HL-60 (cell line): Measurements from ENCODE around the gene TNNT1.

Source experiments
- GABPA ChIP-seq: IDR thresholded peaks from 2 replicates; pipeline ENCODE4 v1.6.1; 2012; ENCODE audit warnings: low read depth
- POLR2AphosphoS5 ChIP-seq: IDR thresholded peaks from 2 replicates; pipeline ENCODE4 v1.6.1; 2012; ENCODE audit warnings: low read depth
- SPI1 ChIP-seq: IDR thresholded peaks from 2 replicates; pipeline ENCODE4 v1.6.1; 2012; ENCODE audit warnings: low read depth, mild to moderate bottlenecking, borderline replicate concordance
- TF ChIP-seq, protein P1 (sequence below): IDR thresholded peaks from one replicate; pipeline ENCODE4 v1.5.1; 2011; ENCODE audit warnings: low read length, control low read depth, inconsistent platforms; ENCODE audit not compliant: insufficient read depth
- TF ChIP-seq, protein P2 (sequence below): IDR thresholded peaks from 2 replicates; pipeline ENCODE4 v1.6.1; 2012; ENCODE audit warnings: low read depth; ENCODE audit not compliant: insufficient replicate concordance

DNA sequence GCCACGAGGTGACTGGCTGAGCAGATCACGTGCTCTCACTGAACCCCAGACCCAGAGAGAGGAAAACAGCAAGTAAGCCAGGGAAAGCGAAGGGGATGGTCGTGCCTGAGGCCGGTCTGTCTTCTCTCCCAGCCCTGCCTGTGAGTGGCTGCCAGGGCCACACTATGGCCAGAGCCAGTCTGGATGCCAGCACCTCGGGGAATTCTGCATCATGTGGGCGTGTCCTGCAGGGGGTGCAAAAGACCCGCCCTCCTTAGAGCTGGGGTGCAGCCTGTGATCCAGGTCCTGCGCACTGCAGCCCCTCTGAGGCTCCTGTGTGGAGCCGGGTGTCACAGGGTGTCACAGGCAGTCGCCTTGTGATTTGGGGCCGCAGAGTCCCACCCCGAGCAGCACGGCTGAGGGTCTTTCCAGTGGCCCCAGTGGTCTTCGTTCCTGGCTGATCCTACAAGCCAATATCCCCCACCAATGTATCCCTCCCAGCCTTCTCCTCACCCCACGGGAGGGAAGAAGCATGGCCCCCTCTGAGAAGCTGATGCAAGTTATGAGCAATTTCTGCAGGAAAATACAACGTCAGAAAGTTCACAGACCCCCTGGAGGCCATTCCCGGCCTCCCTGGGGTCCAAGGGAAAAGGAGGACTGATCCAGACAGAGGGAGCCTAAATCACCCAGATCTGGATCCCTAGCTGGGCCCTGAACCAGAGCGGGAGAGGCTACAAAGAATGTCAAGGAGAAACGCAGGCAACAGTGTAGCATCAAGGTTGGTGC lies 39.3 kb downstream of the TNNT1 start:
- TF ChIP-seq, protein P1, sequence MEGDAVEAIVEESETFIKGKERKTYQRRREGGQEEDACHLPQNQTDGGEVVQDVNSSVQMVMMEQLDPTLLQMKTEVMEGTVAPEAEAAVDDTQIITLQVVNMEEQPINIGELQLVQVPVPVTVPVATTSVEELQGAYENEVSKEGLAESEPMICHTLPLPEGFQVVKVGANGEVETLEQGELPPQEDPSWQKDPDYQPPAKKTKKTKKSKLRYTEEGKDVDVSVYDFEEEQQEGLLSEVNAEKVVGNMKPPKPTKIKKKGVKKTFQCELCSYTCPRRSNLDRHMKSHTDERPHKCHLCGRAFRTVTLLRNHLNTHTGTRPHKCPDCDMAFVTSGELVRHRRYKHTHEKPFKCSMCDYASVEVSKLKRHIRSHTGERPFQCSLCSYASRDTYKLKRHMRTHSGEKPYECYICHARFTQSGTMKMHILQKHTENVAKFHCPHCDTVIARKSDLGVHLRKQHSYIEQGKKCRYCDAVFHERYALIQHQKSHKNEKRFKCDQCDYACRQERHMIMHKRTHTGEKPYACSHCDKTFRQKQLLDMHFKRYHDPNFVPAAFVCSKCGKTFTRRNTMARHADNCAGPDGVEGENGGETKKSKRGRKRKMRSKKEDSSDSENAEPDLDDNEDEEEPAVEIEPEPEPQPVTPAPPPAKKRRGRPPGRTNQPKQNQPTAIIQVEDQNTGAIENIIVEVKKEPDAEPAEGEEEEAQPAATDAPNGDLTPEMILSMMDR: no peak
- TF ChIP-seq POLR2AphosphoS5 (no peak), GABPA (no peak), SPI1 (no peak)
- TF ChIP-seq, protein P2, sequence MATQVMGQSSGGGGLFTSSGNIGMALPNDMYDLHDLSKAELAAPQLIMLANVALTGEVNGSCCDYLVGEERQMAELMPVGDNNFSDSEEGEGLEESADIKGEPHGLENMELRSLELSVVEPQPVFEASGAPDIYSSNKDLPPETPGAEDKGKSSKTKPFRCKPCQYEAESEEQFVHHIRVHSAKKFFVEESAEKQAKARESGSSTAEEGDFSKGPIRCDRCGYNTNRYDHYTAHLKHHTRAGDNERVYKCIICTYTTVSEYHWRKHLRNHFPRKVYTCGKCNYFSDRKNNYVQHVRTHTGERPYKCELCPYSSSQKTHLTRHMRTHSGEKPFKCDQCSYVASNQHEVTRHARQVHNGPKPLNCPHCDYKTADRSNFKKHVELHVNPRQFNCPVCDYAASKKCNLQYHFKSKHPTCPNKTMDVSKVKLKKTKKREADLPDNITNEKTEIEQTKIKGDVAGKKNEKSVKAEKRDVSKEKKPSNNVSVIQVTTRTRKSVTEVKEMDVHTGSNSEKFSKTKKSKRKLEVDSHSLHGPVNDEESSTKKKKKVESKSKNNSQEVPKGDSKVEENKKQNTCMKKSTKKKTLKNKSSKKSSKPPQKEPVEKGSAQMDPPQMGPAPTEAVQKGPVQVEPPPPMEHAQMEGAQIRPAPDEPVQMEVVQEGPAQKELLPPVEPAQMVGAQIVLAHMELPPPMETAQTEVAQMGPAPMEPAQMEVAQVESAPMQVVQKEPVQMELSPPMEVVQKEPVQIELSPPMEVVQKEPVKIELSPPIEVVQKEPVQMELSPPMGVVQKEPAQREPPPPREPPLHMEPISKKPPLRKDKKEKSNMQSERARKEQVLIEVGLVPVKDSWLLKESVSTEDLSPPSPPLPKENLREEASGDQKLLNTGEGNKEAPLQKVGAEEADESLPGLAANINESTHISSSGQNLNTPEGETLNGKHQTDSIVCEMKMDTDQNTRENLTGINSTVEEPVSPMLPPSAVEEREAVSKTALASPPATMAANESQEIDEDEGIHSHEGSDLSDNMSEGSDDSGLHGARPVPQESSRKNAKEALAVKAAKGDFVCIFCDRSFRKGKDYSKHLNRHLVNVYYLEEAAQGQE: no peak
